Body of pancreas (tissue), 4 donors: Measurements from ENCODE around the gene SLC25A51. TPM values are rescaled to one million over a fixed set of nuclear protein-coding genes. Genes with fewer than 3 reads are reported as not detected.

ENCODE experiments used
- ATAC-seq: fragments of 150-250 bp; one replicate; pipeline ENCODE4 v1.9.1; 2016
- DNase-seq, 4 donors: peaks; one replicate each; pipeline ENCODE4 v3.0.0-alpha.2; 2019
- H3K27ac ChIP-seq, 4 donors: fragments of 200-600 bp; sonication (generic); 1 replicate in 3 of 4; 2 replicates in 1 of 4; pipeline versions ENCODE4 v1.5.1 to v1.6.1; 2016 to 2019; ENCODE audit warnings: mild to moderate bottlenecking in 1 of 4, mixed read lengths in 1 of 4, moderate library complexity in 1 of 4
- H3K27me3 ChIP-seq, 2 donors: fragments of 200-600 bp; sonication (generic); one replicate each; pipeline ENCODE4 v1.6.0; 2016; ENCODE audit warnings: mild to moderate bottlenecking in 1 of 2
- H3K36me3 ChIP-seq, 2 donors: fragments of 200-600 bp; sonication (generic); replicated peaks in 1 of 2; 2 replicates each; pipeline ENCODE4 v1.5.1; 2016; ENCODE audit warnings: low read depth in 2 of 2; ENCODE audit not compliant: insufficient read depth in 1 of 2
- H3K4me1 ChIP-seq: fragments of 200-600 bp; sonication (generic); one replicate; pipeline ENCODE4 v1.6.0; 2016
- H3K4me3 ChIP-seq, 2 donors: fragments of 200-600 bp; sonication (generic); 1 replicate in 1 of 2; 2 replicates in 1 of 2; pipeline ENCODE4 v1.5.1; 2016 to 2019
- H3K9me3 ChIP-seq, 3 donors: fragments of 200-600 bp; sonication (generic); 1 replicate in 2 of 3; 2 replicates in 1 of 3; pipeline ENCODE4 v1.5.1; 2016
- CTCF ChIP-seq, 7 experiments: fragments of 450-650 bp in 4 of 7; fragments of 200-600 bp in 3 of 7; sonication (generic) in 3 of 7; IDR thresholded peaks; one replicate each; pipeline ENCODE4 v1.5.1; 2016 to 2019; ENCODE audit warnings: antibody characterized with exemption in 7 of 7
- POLR2A ChIP-seq, 3 donors: fragments of 450-650 bp; IDR thresholded peaks; one replicate each; pipeline ENCODE4 v1.6.1; 2016; ENCODE audit warnings: antibody characterized with exemption in 3 of 3, mild to moderate bottlenecking in 2 of 3
- WGBS, 2 donors: methylation state at CpG; one replicate each; pipeline ENCODE4 v1.1.5; 2017; 5-methylcytosine and 5-hydroxymethylcytosine counted together
- intact Hi-C: fragments of 100-400 bp; cut with DNase I; formaldehyde crosslinking; loops from one replicate; pipeline ENCODE4 v1.15.1; 2023
- total RNA-seq, 2 donors: library from RNA; depleted of rRNA; stranded (reverse); fragments of >200 nt; gene quantifications; one replicate each; pipeline ENCODE4 v1.1.0, GENCODE V29; 2016

The SLC25A51 gene
- total RNA-seq, 2 donors from 2014 or later = 17.1 to 18.1 TPM

- Histone ChIP-seq H3K4me3 (no peak overlapping the region), H3K27me3 (no peaks in the 10 kb centered on the region), H3K4me1 (peaks cover 18% of the 10 kb centered on the region), H3K36me3 (peaks cover 0 to 1% of the 10 kb centered on the region in 2 donors), H3K27ac (peak overlapping the region in 1 of 4 donors; percentile 29), H3K9me3 (no peaks in the 10 kb centered on the region)
- intact Hi-C loops = no loop called here
- no peak for DNase-seq
- ATAC-seq = no peak
- TF ChIP-seq POLR2A (IDR thresholded peaks at IDR 0.05) (no peak), CTCF (IDR thresholded peaks at IDR 0.05) (no peak)
- WGBS, 2 donors = 55 to 76% methylated on average over 22 of the region's 22 CpGs
Observed at GRCh38 chr9:37938121-37938891, 34.4 kb upstream of the SLC25A51 start.

GRCh38 chr9:37937366-37937765, 33.4 kb upstream of the SLC25A51 start:
- intact Hi-C loops = no loop called here
- ATAC-seq (no peak), DNase-seq (no peak)
- TF ChIP-seq CTCF (IDR thresholded peaks at IDR 0.05) = no peak
- TF ChIP-seq POLR2A (IDR thresholded peaks at IDR 0.05) = no peak
- Histone ChIP-seq H3K4me1 (peaks cover 13% of the 10 kb centered on the region), H3K27me3 (no peaks in the 10 kb centered on the region), H3K36me3 (peaks cover 0 to 1% of the 10 kb centered on the region in 2 donors), H3K27ac (no peak overlapping the region), H3K9me3 (no peaks in the 10 kb centered on the region), H3K4me3 (no peak overlapping the region)
- WGBS, 2 donors = 88 to 90% methylated on average over 9 of the region's 9 CpGs

- Histone ChIP-seq H3K9me3 (no peaks in the 10 kb centered on the region), H3K4me1 (peaks cover 13% of the 10 kb centered on the region), H3K27me3 (no peaks in the 10 kb centered on the region), H3K27ac (no peak overlapping the region), H3K4me3 (no peak overlapping the region), H3K36me3 (peaks cover 0 to 1% of the 10 kb centered on the region in 2 donors)
- ATAC-seq (no peak), DNase-seq (no peak)
- intact Hi-C loops = no loop called here
- WGBS, 2 donors = 62 to 65% methylated on average over 4 of the region's 4 CpGs
- no peak for TF ChIP-seq POLR2A (IDR thresholded peaks at IDR 0.05)
- TF ChIP-seq CTCF (IDR thresholded peaks at IDR 0.05) = no peak
Observed at GRCh38 chr9:37936965-37937364, 33.0 kb upstream of the SLC25A51 start.

GRCh38 chr9:37936376-37936775, 32.4 kb upstream of the SLC25A51 start:
- Histone ChIP-seq H3K27me3 (no peaks in the 10 kb centered on the region), H3K9me3 (no peaks in the 10 kb centered on the region), H3K27ac (no peak overlapping the region), H3K4me1 (peaks cover 13% of the 10 kb centered on the region), H3K4me3 (no peak overlapping the region), H3K36me3 (peaks cover 0 to 1% of the 10 kb centered on the region in 2 donors)
- intact Hi-C loops = no loop called here
- WGBS, 2 donors = 83 to 86% methylated on average over 5 of the region's 5 CpGs
- no peak for TF ChIP-seq CTCF (IDR thresholded peaks at IDR 0.05)
- TF ChIP-seq POLR2A (IDR thresholded peaks at IDR 0.05) = no peak
- no peak for DNase-seq
- ATAC-seq = no peak

- TF ChIP-seq POLR2A (IDR thresholded peaks at IDR 0.05) (no peak), CTCF (IDR thresholded peaks at IDR 0.05) (no peak)
- intact Hi-C loops = no loop called here
- no peak overlapping the region for H3K4me3 ChIP-seq
Observed at GRCh38 chr9:37935096-37935495, 31.2 kb upstream of the SLC25A51 start.

More at GRCh38 chr9:37935096-37935495, 31.2 kb upstream of the SLC25A51 start:
- 79 to 81% methylated on average over 13 to 14 of the region's 14 CpGs for WGBS, 2 donors
- Histone ChIP-seq H3K4me1 (peaks cover 13% of the 10 kb centered on the region), H3K27ac (no peak overlapping the region), H3K9me3 (no peaks in the 10 kb centered on the region), H3K27me3 (no peaks in the 10 kb centered on the region), H3K36me3 (peaks cover 0 to 1% of the 10 kb centered on the region in 2 donors)
- no peak for DNase-seq
- ATAC-seq = no peak
